Subcutaneous adipose tissue (tissue), 4 donors: ENCODE measurements around the gene CAMTA1. TPM values are rescaled to one million over a fixed set of nuclear protein-coding genes. Genes with fewer than 3 reads are reported as not detected.

Source experiments
- total RNA-seq, 4 donors: library from RNA; depleted of rRNA; stranded (reverse); fragments of >200 nt; gene quantifications; one replicate each; pipeline ENCODE4 v1.1.0, GENCODE V29; 2016
- TF ChIP-seq, protein P1 (sequence below): fragments of 450-650 bp; IDR thresholded peaks from one replicate; pipeline ENCODE4 v1.5.1; 2016; ENCODE audit warnings: low read depth, mild to moderate bottlenecking, control low read depth, antibody characterized with exemption, moderate library complexity

CAMTA1 gene
- total RNA-seq, 4 donors from 2014 or later: 58.6 to 82.5 (median 78.0) TPM

GRCh38 chr1:7373251-7373650 is 588.0 kb downstream of the CAMTA1 start:
- TF ChIP-seq, protein P1, sequence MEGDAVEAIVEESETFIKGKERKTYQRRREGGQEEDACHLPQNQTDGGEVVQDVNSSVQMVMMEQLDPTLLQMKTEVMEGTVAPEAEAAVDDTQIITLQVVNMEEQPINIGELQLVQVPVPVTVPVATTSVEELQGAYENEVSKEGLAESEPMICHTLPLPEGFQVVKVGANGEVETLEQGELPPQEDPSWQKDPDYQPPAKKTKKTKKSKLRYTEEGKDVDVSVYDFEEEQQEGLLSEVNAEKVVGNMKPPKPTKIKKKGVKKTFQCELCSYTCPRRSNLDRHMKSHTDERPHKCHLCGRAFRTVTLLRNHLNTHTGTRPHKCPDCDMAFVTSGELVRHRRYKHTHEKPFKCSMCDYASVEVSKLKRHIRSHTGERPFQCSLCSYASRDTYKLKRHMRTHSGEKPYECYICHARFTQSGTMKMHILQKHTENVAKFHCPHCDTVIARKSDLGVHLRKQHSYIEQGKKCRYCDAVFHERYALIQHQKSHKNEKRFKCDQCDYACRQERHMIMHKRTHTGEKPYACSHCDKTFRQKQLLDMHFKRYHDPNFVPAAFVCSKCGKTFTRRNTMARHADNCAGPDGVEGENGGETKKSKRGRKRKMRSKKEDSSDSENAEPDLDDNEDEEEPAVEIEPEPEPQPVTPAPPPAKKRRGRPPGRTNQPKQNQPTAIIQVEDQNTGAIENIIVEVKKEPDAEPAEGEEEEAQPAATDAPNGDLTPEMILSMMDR: no peak

- TF ChIP-seq, protein P1: no peak
Measured at GRCh38 chr1:7373876-7374562, 588.8 kb downstream of the CAMTA1 start.

DNA sequence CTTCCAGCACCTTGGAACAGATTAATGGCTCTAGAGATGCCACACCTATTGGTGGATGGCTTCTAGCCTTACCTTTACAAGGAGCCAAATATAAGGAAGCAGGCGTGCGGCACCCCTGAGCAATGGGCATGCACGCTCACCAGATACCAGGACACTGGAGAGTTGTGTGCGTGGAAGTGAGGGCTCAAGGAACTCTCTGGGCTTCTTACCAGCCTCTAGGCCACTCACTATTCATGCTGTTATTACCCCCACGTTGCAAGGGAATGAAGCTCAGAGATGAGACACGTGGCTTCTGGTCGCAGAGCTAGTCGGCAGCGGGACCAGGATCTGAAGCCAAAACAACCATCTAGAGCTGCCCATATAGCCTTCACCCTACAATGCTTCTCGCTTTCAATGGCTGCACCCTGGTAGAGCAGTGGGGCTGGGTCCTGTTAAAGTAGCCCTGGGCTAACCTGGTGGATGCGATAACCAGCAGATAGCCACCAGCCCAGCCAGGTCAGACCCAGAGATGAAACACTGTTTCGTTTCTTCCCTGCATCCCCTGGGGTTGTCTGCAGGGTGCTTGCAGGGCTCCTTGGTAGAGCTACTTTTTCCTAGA is 589.4 kb downstream of the CAMTA1 start:
- TF ChIP-seq, protein P1: no peak

DNA sequence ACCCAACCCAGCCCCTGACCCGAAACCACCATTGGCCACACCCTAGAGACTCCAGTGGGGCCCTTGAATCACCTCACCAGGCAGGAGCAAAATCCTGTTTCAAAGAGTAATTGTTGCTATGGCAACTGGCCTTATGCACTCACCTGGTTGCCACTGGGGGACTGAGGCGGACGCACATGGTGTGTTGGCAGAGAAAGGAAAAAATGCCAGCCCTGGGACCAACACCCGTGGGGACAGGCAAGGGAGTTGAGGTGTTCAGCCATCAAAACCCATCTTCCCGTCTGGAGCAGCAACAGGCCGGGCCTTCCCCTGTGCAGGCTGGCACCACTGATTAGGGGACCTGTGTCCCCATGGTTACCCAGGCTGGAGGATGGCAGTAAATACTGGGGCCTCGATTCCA is 590.1 kb downstream of the CAMTA1 start:
- TF ChIP-seq, protein P1: no peak

- TF ChIP-seq, protein P1: no peak
Measured at GRCh38 chr1:7375781-7376660, 590.8 kb downstream of the CAMTA1 start.

- TF ChIP-seq, protein P1: no peak
Measured at GRCh38 chr1:7376676-7377075, 591.4 kb downstream of the CAMTA1 start.
